Stimulated activated naive CD8-positive, alpha-beta T cell treated with anti-CD3 and anti-CD28 coated beads, Interleukin-15, amount 100 ng/mL, for 72 hours (primary cell): Measurements from ENCODE around the gene RALGPS1.

ENCODE experiments used
- ATAC-seq: fragments of 150-1000 bp; cut with Tn5 transposase; 2 replicates; pipeline ENCODE4 v1.10.0; 2021; ENCODE audit warnings: mild to moderate bottlenecking, moderate library complexity
- DNase-seq, 2 donors: peaks; one replicate each; pipeline ENCODE4 v3.0.0; 2021 to 2022
- H3K27ac Mint-ChIP-seq, 2 donors: one replicate each; pipeline ENCODE4 v1.8.0; 2022; ENCODE audit warnings: mild to moderate bottlenecking in 2 of 2, mixed read lengths in 2 of 2, moderate library complexity in 2 of 2
- H3K27me3 Mint-ChIP-seq: one replicate; pipeline ENCODE4 v1.8.0; 2022; ENCODE audit warnings: mixed read lengths
- H3K4me1 Mint-ChIP-seq: one replicate; pipeline ENCODE4 v1.8.0; 2022; ENCODE audit warnings: mild to moderate bottlenecking, mixed read lengths
- H3K4me3 Mint-ChIP-seq, 2 donors: one replicate each; pipeline ENCODE4 v1.8.0; 2022; ENCODE audit warnings: mild to moderate bottlenecking in 2 of 2, mixed read lengths in 2 of 2, moderate library complexity in 1 of 2
- H3K9me3 Mint-ChIP-seq, 2 donors: one replicate each; pipeline ENCODE4 v1.8.0; 2022; ENCODE audit warnings: mixed read lengths in 2 of 2

Gene RALGPS1

GRCh38 chr9:126959917-126960316, 45.3 kb downstream of the RALGPS1 start:
- no peaks in the 10 kb centered on the region for H3K9me3 Mint-ChIP-seq
- ATAC-seq (no peak), DNase-seq (no peak)
- H3K27me3 Mint-ChIP-seq = peaks cover 21% of the 10 kb centered on the region
- no peak overlapping the region for H3K4me3 Mint-ChIP-seq
- H3K27ac Mint-ChIP-seq = no peak overlapping the region
- no peaks in the 10 kb centered on the region for H3K4me1 Mint-ChIP-seq

DNA sequence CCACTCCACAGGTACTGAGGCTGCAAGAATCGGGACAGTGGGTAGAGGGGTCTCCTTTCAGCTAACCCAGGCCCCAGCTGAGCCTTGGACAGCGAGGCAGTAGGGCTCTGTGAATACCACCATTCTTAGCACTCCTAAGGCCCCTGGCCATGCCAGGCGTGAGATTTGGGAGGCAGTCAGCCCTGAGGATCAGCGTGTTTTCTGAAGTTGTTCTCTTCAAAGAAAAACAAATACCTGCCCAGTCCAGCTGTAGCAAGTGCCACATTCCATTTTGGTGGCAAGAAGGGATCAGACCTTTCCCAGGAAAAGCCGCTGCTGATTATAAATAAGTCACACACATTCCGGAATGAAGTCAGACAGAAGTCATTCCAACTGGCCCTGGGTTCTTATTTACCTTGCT, 47.8 kb downstream of the RALGPS1 start:
- ATAC-seq (no peak), DNase-seq (no peak)
- Mint-ChIP-seq H3K9me3 (no peaks in the 10 kb centered on the region), H3K27me3 (peaks cover 34% of the 10 kb centered on the region), H3K4me3 (no peak overlapping the region), H3K27ac (no peak overlapping the region), H3K4me1 (peaks cover 5% of the 10 kb centered on the region)

- ATAC-seq (no peak), DNase-seq (no peak)
- Mint-ChIP-seq H3K9me3 (no peaks in the 10 kb centered on the region), H3K4me3 (no peak overlapping the region), H3K27ac (no peak overlapping the region), H3K27me3 (peaks cover 36% of the 10 kb centered on the region), H3K4me1 (peaks cover 5% of the 10 kb centered on the region)
Measured at GRCh38 chr9:126965077-126965476, 50.5 kb downstream of the RALGPS1 start.

DNA sequence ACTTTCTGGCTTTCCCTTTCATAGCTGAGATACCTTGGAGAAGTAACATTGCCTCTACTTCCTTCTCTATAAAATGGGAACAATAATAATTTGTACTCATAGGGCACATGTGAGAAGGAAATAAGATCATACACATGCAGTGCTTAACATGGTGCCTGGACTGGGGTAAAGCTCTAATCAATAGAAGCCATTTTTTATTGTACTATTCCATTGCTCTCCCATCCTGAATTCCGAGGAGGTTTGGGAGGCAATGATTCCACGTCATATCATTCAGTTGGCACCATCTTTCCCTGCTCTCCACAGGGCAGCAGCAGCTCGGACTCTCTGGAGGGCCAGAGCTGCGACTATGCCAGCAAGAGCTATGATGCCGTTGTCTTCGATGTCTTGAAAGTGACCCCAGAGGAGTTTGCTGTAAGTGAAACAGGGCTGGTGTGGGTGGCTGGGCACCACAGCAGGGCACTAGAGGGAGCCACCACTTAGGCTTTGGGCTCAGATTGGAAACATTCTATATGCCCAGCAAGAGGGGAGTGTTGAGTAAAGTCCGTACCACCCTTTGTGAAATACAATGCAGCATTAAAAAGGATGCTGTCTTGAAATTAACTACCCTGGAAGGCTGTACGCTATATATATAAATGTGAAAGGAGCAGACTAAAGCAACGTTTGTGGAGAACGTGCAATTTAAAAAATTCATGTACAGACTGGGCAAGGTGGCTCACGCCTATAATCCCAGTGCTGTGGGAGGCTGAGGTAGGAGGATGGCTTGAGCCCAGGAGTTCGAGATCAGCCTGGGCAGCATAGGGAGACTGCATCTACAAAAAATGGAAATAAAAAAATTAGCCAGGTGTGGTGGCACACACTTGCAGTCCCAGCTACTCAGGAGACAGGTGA, 51.2 kb downstream of the RALGPS1 start:
- DNase-seq (peak; percentile 24 to 47), ATAC-seq (peak; percentile 90)
- no peak overlapping the region for H3K4me3 Mint-ChIP-seq
- peaks cover 36% of the 10 kb centered on the region for H3K27me3 Mint-ChIP-seq
- no peaks in the 10 kb centered on the region for H3K9me3 Mint-ChIP-seq
- H3K27ac Mint-ChIP-seq = peak overlapping the region in 1 of 2 donors; percentile 49
- peaks cover 5% of the 10 kb centered on the region for H3K4me1 Mint-ChIP-seq

GRCh38 chr9:126971261-126971660, 56.7 kb downstream of the RALGPS1 start:
- H3K27me3 Mint-ChIP-seq = peaks cover 44% of the 10 kb centered on the region
- ATAC-seq (no peak), DNase-seq (no peak)
- H3K9me3 Mint-ChIP-seq = no peaks in the 10 kb centered on the region
- no peak overlapping the region for H3K4me3 Mint-ChIP-seq
- no peak overlapping the region for H3K27ac Mint-ChIP-seq
- H3K4me1 Mint-ChIP-seq = no peaks in the 10 kb centered on the region

DNA sequence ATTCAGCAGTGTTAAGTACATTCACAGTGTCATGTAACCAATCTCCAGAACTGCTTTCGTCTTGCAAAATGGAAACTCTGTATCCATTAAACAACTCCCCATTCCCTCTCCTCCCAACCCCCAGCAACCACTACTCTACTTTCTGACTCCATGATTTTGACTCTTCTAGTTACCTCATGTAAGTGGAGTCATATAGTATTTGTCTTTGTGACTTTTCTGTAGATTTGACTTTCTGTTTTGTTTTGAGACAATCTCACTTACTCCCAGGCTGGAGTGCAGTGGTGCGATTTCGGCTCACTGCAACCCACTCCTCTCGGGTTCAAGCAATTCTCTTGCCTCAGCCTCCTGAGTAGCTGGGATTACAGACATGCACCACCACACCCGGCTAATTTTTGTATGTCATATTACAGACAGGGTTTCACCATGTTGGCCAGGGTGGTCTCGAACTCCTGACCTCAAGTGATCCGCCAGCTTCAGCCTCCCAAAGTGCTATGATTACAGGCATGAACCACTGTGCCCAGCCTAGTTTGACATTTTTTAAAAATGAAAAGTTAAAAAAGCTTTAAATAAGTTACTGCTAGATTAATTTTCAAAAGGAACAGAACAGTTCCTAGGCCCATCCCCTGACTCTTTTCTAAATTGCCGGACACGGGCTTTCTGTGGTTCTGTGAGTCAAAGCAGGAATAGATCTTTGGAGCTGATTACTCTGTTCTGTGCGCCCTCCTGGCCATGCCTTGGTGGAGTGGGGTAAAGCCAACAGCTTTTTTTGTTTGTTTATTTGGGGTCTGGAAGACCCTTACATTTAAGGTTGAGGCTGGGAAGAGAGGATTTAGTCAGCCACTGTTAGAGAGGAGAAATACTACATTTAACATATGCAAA, 59.3 kb downstream of the RALGPS1 start:
- Mint-ChIP-seq H3K27ac (no peak overlapping the region), H3K9me3 (no peaks in the 10 kb centered on the region), H3K27me3 (peaks cover 55% of the 10 kb centered on the region), H3K4me3 (no peak overlapping the region), H3K4me1 (no peaks in the 10 kb centered on the region)
- ATAC-seq (no peak), DNase-seq (no peak)

- H3K27ac Mint-ChIP-seq = no peak overlapping the region
- H3K27me3 Mint-ChIP-seq = peaks cover 55% of the 10 kb centered on the region
- DNase-seq = no peak
- H3K4me1 Mint-ChIP-seq = no peaks in the 10 kb centered on the region
- no peaks in the 10 kb centered on the region for H3K9me3 Mint-ChIP-seq
- no peak overlapping the region for H3K4me3 Mint-ChIP-seq
- ATAC-seq = no peak
Measured at GRCh38 chr9:126974594-126974993, 60.0 kb downstream of the RALGPS1 start.

- Mint-ChIP-seq H3K4me1 (no peaks in the 10 kb centered on the region), H3K27me3 (peaks cover 45% of the 10 kb centered on the region), H3K4me3 (no peak overlapping the region), H3K9me3 (no peaks in the 10 kb centered on the region), H3K27ac (no peak overlapping the region)
- DNase-seq = no peak
- no peak for ATAC-seq
Measured at GRCh38 chr9:126975327-126976220, 61.0 kb downstream of the RALGPS1 start.

GRCh38 chr9:126979461-126979860, 64.9 kb downstream of the RALGPS1 start:
- no peak for ATAC-seq
- Mint-ChIP-seq H3K27ac (no peak overlapping the region), H3K4me1 (peaks cover under 1% of the 10 kb centered on the region), H3K4me3 (no peak overlapping the region), H3K9me3 (peaks cover 0 to 7% of the 10 kb centered on the region in 2 donors), H3K27me3 (peaks cover 61% of the 10 kb centered on the region)
- DNase-seq = no peak

DNA sequence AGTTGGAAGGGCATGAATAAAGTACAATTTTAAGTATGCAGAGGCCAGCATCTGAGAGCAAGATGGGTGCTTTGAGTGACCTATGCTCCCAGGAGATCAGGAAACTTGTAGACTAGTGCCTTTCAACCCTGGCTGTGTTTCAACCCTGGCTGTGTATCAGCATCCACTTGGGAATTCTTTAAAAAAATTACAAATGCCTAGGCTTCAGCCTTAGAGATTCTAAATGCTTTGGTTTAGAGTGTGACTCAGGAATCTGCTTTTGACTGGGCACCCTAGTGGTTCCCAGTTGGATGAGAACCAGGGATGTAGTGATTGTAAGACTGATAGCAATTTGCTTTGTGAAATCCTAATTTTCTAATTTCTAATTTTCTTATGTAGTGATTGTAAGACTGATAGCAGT, 65.6 kb downstream of the RALGPS1 start:
- DNase-seq (no peak), ATAC-seq (no peak)
- H3K4me3 Mint-ChIP-seq = no peak overlapping the region
- H3K27me3 Mint-ChIP-seq = peaks cover 66% of the 10 kb centered on the region
- peaks cover 8% of the 10 kb centered on the region for H3K4me1 Mint-ChIP-seq
- H3K27ac Mint-ChIP-seq = no peak overlapping the region
- peaks cover 0 to 7% of the 10 kb centered on the region in 2 donors for H3K9me3 Mint-ChIP-seq

DNA sequence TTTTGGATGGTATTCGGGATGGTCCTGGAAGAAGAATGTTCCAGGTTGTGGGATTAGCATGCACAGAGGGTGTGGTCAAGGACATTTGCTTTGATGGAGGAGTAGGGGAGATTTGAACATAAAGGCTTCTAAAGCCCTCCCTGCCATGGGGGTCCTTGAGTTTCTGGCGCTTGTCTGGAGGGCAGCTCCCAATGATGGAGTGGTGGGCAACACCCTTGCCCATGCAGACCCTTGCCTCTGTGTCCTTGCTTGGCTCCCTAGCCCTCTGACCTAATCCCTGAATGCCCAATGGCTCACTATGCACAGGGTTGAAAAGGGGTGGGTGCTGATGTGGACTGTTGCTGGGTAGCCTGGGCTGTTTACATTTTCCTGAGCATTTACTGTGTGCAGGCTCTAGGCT, 66.6 kb downstream of the RALGPS1 start:
- H3K4me3 Mint-ChIP-seq = no peak overlapping the region

GRCh38 chr9:126982215-126983002, 67.8 kb downstream of the RALGPS1 start:
- DNase-seq (no peak), ATAC-seq (no peak)
- peaks cover 0 to 7% of the 10 kb centered on the region in 2 donors for H3K9me3 Mint-ChIP-seq
- H3K27ac Mint-ChIP-seq = peak overlapping the region; percentile 68 to 70
- peaks cover 29% of the 10 kb centered on the region for H3K4me1 Mint-ChIP-seq
- no peak overlapping the region for H3K4me3 Mint-ChIP-seq
- H3K27me3 Mint-ChIP-seq = peaks cover 68% of the 10 kb centered on the region

More for the DNA sequence above, 66.6 kb downstream of the RALGPS1 start:
- no peak overlapping the region for H3K27ac Mint-ChIP-seq
- H3K27me3 Mint-ChIP-seq = peaks cover 65% of the 10 kb centered on the region
- ATAC-seq = no peak
- peaks cover 17% of the 10 kb centered on the region for H3K4me1 Mint-ChIP-seq
- no peak for DNase-seq
- peaks cover 0 to 7% of the 10 kb centered on the region in 2 donors for H3K9me3 Mint-ChIP-seq

DNA sequence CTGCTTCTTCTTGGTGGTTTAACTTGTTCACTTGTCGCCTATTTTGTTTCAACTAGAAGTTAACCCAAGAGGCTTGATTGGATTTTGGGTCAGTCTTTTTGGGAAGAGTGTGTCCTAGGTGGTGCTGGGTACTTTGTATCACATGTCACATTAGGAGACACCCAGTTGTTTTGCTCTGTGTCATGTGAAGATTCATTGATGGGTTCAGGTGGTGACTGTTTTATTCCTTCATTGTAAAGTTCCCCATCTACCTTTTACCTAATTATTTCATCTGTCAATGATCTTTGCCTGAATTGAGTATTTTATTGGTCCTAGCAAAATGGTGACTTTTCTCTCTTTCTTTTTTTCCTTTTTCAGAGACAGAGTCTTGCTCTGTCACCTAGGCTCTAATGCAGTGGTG, 69.2 kb downstream of the RALGPS1 start:
- Mint-ChIP-seq H3K27ac (no peak overlapping the region), H3K9me3 (peaks cover 0 to 7% of the 10 kb centered on the region in 2 donors), H3K4me3 (no peak overlapping the region), H3K27me3 (peaks cover 70% of the 10 kb centered on the region), H3K4me1 (peaks cover 42% of the 10 kb centered on the region)
- ATAC-seq (no peak), DNase-seq (no peak)

DNA sequence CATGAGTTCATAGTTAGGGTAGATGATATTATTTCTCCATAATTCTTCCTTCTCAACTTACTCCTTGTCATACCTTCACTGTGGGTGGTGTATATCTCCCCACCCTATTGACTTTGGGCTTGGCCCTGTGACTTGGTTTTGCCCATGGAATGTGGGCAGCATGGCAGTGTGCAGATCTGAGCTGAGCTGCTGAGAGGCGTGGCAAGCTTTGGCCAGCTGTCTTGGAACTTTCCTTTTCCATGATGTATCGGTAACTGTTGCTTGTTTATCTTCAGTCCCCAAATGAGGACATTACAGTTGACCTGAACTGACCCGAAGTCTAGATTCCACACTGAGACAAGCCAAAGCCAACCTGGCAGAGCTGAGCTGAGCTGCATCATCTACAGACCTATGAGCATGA, 70.4 kb downstream of the RALGPS1 start:
- ATAC-seq = no peak
- no peak overlapping the region for H3K27ac Mint-ChIP-seq
- H3K4me3 Mint-ChIP-seq = no peak overlapping the region
- DNase-seq = no peak
- peaks cover 48% of the 10 kb centered on the region for H3K4me1 Mint-ChIP-seq
- peaks cover 79% of the 10 kb centered on the region for H3K27me3 Mint-ChIP-seq
- H3K9me3 Mint-ChIP-seq = peaks cover 0 to 7% of the 10 kb centered on the region in 2 donors
